Stimulated activated CD8-positive, alpha-beta memory T cell treated with anti-CD3 and anti-CD28 coated beads, Interleukin-4, amount 100 ng/mL, for 4 hours (primary cell): ENCODE data around the gene RAB40C.
A peak's percentile ranks its signal among the peaks of the same experiment; 100 is the strongest.

Experiments used
- DNase-seq, 2 donors: peaks; one replicate each; pipeline ENCODE4 v3.0.0-alpha.2; 2020; ENCODE audit warnings: low read depth in 2 of 2, low spot score in 1 of 2

RAB40C gene

GRCh38 chr16:574021-574760 lies 15.7 kb upstream of the RAB40C start:
- no peak for DNase-seq

- DNase-seq: no peak
These were observed 14.3 kb upstream of the RAB40C start for GRCh38 chr16:575354-576196.

- no peak for DNase-seq
These were observed 13.6 kb upstream of the RAB40C start for GRCh38 chr16:576197-576822.

- no peak for DNase-seq
These were observed 13.1 kb upstream of the RAB40C start for GRCh38 chr16:576823-577201.

GRCh38 chr16:577796-578195 lies 12.1 kb upstream of the RAB40C start:
- DNase-seq: no peak

- no peak for DNase-seq
These were observed 11.5 kb upstream of the RAB40C start for GRCh38 chr16:578232-578869.

GRCh38 chr16:578870-579405 lies 10.9 kb upstream of the RAB40C start:
- DNase-seq: no peak

- no peak for DNase-seq
These were observed 9.5 kb upstream of the RAB40C start for GRCh38 chr16:580141-580945.

- DNase-seq: no peak
These were observed 8.8 kb upstream of the RAB40C start for GRCh38 chr16:580946-581498.

GRCh38 chr16:582218-582613 lies 7.7 kb upstream of the RAB40C start:
- DNase-seq: no peak

GRCh38 chr16:582614-583331 lies 7.1 kb upstream of the RAB40C start:
- DNase-seq: no peak

- DNase-seq: no peak
These were observed 6.4 kb upstream of the RAB40C start for GRCh38 chr16:583470-583814.

- DNase-seq: no peak
These were observed 5.9 kb upstream of the RAB40C start for GRCh38 chr16:583815-584591.

- DNase-seq: no peak
These were observed 4.5 kb upstream of the RAB40C start for GRCh38 chr16:585351-585750.

GRCh38 chr16:586047-586644 lies 3.7 kb upstream of the RAB40C start:
- DNase-seq: no peak

- DNase-seq: no peak
These were observed 2.9 kb upstream of the RAB40C start for GRCh38 chr16:586645-587590.

GRCh38 chr16:588639-588888 lies 1.3 kb upstream of the RAB40C start:
- DNase-seq: peak; percentile 34 to 37
